Naive thymus-derived CD4-positive, alpha-beta T cell (primary cell): ENCODE data around the gene SERP2. TPM values are rescaled to one million over a fixed set of nuclear protein-coding genes. Genes with fewer than 3 reads are reported as not detected.

Source experiments
- ATAC-seq: fragments of 150-1000 bp; cut with Tn5 transposase; 2 replicates; pipeline ENCODE4 v1.10.0; 2021; ENCODE audit warnings: mild to moderate bottlenecking, moderate library complexity
- CTCF ChIA-PET: fragments of 350-600 bp; sonication (Branson Sonifier 250); formaldehyde crosslinking; loops from one replicate; lab custom pipeline; 2021; ENCODE audit warnings: antibody characterized with exemption; lab: Charles Lee
- POLR2A ChIA-PET: fragments of 350-600 bp; sonication (Branson Sonifier 250); formaldehyde crosslinking; loops from one replicate; lab custom pipeline; 2021; ENCODE audit warnings: antibody characterized with exemption, inconsistent platforms; lab: Charles Lee
- DNase-seq, 9 donors: peaks; one replicate each; pipeline versions ENCODE4 v3.0.0 to v3.0.0-alpha.2; 2020 to 2022; ENCODE audit warnings: mixed read lengths in 1 of 9
- H3K27ac ChIP-seq: one replicate; pipeline ENCODE4 v1.7.0; 2013; ENCODE audit warnings: mild to moderate bottlenecking, low read depth, low read length, moderate library complexity
- H3K27me3 ChIP-seq, 2 donors: one replicate each; pipeline ENCODE4 v1.7.0; 2013; ENCODE audit warnings: low read length in 2 of 2, mild to moderate bottlenecking in 2 of 2, moderate library complexity in 2 of 2; ENCODE audit not compliant: control insufficient read depth in 2 of 2, insufficient read depth in 2 of 2
- H3K36me3 ChIP-seq, 3 experiments: 1 replicate in 2 of 3; 2 replicates in 1 of 3; pipeline ENCODE4 v1.7.0; 2013; ENCODE audit warnings: low read length in 3 of 3, mild to moderate bottlenecking in 3 of 3, moderate library complexity in 1 of 3; ENCODE audit not compliant: insufficient read depth in 3 of 3, control insufficient read depth in 2 of 3
- H3K4me1 ChIP-seq, 2 donors: one replicate each; pipeline ENCODE4 v1.7.0; 2013; ENCODE audit warnings: low read length in 2 of 2, mild to moderate bottlenecking in 2 of 2, moderate library complexity in 1 of 2; ENCODE audit not compliant: control insufficient read depth in 2 of 2, insufficient read depth in 2 of 2
- H3K4me3 ChIP-seq: 2 replicates; pipeline ENCODE4 v1.7.0; 2013; ENCODE audit warnings: mild to moderate bottlenecking, low read length
- H3K9me3 ChIP-seq, 3 experiments: 1 replicate in 2 of 3; 2 replicates in 1 of 3; pipeline ENCODE4 v1.7.0; 2013; ENCODE audit warnings: low read length in 3 of 3; ENCODE audit not compliant: control insufficient read depth in 2 of 3
- H3K27ac Mint-ChIP-seq, 9 donors: one replicate each; pipeline ENCODE4 v1.8.0; 2020 to 2022; ENCODE audit warnings: mixed read lengths in 9 of 9, mild to moderate bottlenecking in 8 of 9, moderate library complexity in 5 of 9, inconsistent platforms in 2 of 9
- H3K27me3 Mint-ChIP-seq, 5 donors: one replicate each; pipeline ENCODE4 v1.8.0; 2021 to 2022; ENCODE audit warnings: mixed read lengths in 5 of 5, mild to moderate bottlenecking in 1 of 5
- H3K36me3 Mint-ChIP-seq, 5 donors: one replicate each; pipeline ENCODE4 v1.8.0; 2020 to 2022; ENCODE audit warnings: mixed read lengths in 5 of 5, mild to moderate bottlenecking in 3 of 5, inconsistent platforms in 1 of 5
- H3K4me1 Mint-ChIP-seq, 7 donors: one replicate each; pipeline ENCODE4 v1.8.0; 2020 to 2022; ENCODE audit warnings: mixed read lengths in 7 of 7, mild to moderate bottlenecking in 3 of 7, inconsistent platforms in 1 of 7
- H3K4me3 Mint-ChIP-seq, 10 donors: one replicate each; pipeline ENCODE4 v1.8.0; 2020 to 2022; ENCODE audit warnings: mild to moderate bottlenecking in 10 of 10, mixed read lengths in 10 of 10, moderate library complexity in 6 of 10, inconsistent platforms in 2 of 10
- H3K9me3 Mint-ChIP-seq, 11 donors: one replicate each; pipeline ENCODE4 v1.8.0; 2020 to 2022; ENCODE audit warnings: mixed read lengths in 11 of 11, mild to moderate bottlenecking in 4 of 11, inconsistent platforms in 1 of 11, moderate library complexity in 1 of 11
- intact Hi-C, 2 donors: fragments of 100-400 bp; cut with micrococcal nuclease; formaldehyde crosslinking; loops; one replicate each; pipeline ENCODE4 v1.15.1; 2023
- polyA plus RNA-seq, 2 donors: library from polyadenylated mRNA; unstranded; fragments of 300-500 nt; fragmentation: Illumina TruSeq; gene quantifications; one replicate each; pipeline ENCODE4 v1.2.3, GENCODE V29; 2021
- total RNA-seq, 6 experiments: library from RNA in 5 of 6; stranded (reverse) in 5 of 6; gene quantifications; 1 replicate in 5 of 6; 2 replicates in 1 of 6; pipeline ENCODE4 v1.2.3 and lab custom pipeline; 2021 to 2026

Gene SERP2
- total and polyA plus RNA-seq, 7 experiments from 2014 or later = 0.37 to 0.93 (median 0.58) TPM; not detected in 4

DNA sequence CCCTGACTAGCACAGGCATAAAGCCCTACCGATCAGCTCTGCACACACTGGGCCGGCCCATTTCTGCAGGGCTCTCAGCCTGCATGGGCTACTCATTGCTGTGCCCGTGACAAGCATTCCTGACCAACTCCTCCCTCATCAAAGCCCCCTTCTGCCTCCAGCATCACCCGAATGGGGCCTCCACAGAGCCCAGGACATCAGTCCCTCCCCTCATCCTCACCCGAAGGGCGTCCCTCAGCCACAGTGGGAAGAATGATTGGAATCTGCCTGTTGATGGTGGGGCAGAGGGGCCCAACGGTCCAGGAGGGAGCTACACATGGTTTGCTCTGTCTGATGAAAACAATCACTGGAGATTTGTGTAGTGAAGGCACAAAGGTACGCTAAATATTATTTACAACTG lies 43.8 kb downstream of the SERP2 start:
- ATAC-seq = no peak
- H3K4me1 ChIP-seq = no peaks in the 10 kb centered on the region
- Mint-ChIP-seq H3K4me1 (peaks cover 0 to 6% (median 0%) of the 10 kb centered on the region in 7 donors), H3K36me3 (peaks cover 0 to 3% (median 0%) of the 10 kb centered on the region in 5 donors), H3K27me3 (peaks cover 3 to 19% (median 4%) of the 10 kb centered on the region in 5 donors), H3K27ac (no peak overlapping the region), H3K9me3 (no peaks in the 10 kb centered on the region), H3K4me3 (no peak overlapping the region)
- H3K9me3 ChIP-seq = no peaks in the 10 kb centered on the region
- H3K36me3 ChIP-seq = no peaks in the 10 kb centered on the region
- H3K27ac ChIP-seq = no peak overlapping the region
- DNase-seq = no peak
- intact Hi-C loops = no loop called here
- no peak overlapping the region for H3K4me3 ChIP-seq
- ChIA-PET CTCF (no interaction called here), POLR2A (interaction anchor here (0.6 kb wide), 1 partner anchor 428 kb away, joined by 4 read pairs; no protein-coding TSS in a partner anchor)
- H3K27me3 ChIP-seq = no peaks in the 10 kb centered on the region

DNA sequence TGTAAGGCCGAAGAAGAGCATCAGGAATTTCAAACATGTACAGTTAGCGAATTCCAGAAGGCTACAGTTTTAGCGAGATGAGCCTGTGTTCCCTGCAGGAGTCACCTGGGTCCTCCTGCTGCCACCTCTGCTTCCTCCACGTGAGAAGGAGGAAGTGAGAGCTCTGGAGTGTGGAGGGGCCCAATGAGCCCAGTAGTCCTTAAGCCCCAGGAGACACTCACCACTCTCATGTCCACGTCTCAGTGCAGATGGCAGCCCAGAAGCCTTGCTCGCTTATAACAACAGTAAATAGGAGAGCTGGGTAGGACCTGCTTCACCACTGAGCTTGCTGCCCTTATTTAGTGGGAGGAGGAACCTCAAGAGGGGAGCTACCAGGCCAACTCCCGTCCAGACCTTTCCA lies 44.3 kb downstream of the SERP2 start:
- H3K4me1 Mint-ChIP-seq = peaks cover 0 to 3% (median 0%) of the 10 kb centered on the region in 7 donors
- Histone ChIP-seq H3K4me3 (no peak overlapping the region), H3K27ac (no peak overlapping the region), H3K9me3 (no peaks in the 10 kb centered on the region), H3K4me1 (no peaks in the 10 kb centered on the region), H3K36me3 (no peaks in the 10 kb centered on the region), H3K27me3 (no peaks in the 10 kb centered on the region)
- DNase-seq (no peak), ATAC-seq (no peak)
- ChIA-PET POLR2A (interaction anchor here (0.6 kb wide), 1 partner anchor 428 kb away, joined by 4 read pairs; no protein-coding TSS in a partner anchor), CTCF (no interaction called here)
- H3K27me3 Mint-ChIP-seq = peaks cover 3 to 23% (median 8%) of the 10 kb centered on the region in 5 donors
- no peak overlapping the region for H3K27ac Mint-ChIP-seq
- H3K9me3 Mint-ChIP-seq = no peaks in the 10 kb centered on the region
- intact Hi-C loops = no loop called here
- no peak overlapping the region for H3K4me3 Mint-ChIP-seq
- peaks cover 0 to 3% (median 0%) of the 10 kb centered on the region in 5 donors for H3K36me3 Mint-ChIP-seq

DNA sequence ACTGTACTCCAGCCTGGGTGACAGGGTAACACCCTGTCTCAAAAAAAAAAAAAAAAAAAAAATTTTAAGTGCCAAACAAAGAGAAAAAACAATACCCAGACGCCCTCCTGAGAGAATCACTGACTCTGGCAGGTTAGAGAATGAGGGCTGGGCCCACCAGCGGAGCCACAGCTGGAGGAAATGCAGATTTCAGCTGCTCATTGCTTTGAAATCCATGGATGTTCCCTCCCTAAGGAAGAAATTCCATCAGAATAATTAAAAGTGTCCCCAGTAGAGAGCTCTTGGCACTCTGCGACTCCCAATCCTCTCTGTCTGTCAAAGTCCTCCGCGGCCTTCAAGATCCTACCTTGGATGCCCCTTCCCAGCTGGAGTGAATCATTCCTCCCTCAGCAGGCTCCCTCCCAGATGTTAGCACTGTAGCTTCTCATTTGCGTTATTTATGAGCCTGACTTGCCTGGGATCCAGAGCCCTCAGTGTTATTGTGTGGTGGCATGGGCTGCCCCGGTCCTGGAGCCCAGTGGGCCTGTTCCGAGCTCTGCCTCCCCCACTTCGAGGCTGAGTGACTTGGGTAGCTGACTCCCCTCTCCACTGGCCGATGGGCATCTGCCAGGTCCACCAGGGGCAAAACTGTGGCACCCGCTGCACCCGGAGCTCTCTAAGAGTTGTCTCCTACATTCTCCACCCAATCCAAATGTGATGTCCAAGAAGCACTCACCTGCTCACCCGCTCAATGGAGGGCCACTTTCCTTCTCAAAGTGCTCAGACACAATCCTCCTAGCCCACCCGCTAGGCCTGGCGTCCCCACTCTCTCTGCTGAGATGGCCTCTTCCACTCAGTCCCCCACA lies 47.0 kb downstream of the SERP2 start:
- Histone ChIP-seq H3K4me3 (no peak overlapping the region), H3K27me3 (no peaks in the 10 kb centered on the region), H3K9me3 (no peaks in the 10 kb centered on the region), H3K4me1 (no peaks in the 10 kb centered on the region), H3K36me3 (no peaks in the 10 kb centered on the region), H3K27ac (no peak overlapping the region)
- DNase-seq = no peak
- H3K36me3 Mint-ChIP-seq = peaks cover 0 to 3% (median 0%) of the 10 kb centered on the region in 5 donors
- CTCF ChIA-PET = interaction anchor here (0.7 kb wide), 1 partner anchor 43 kb away, joined by 4 read pairs; no protein-coding TSS in a partner anchor
- intact Hi-C loops = no loop called here
- ATAC-seq = no peak
- H3K27me3 Mint-ChIP-seq = peaks cover 12 to 38% (median 23%) of the 10 kb centered on the region in 5 donors
- POLR2A ChIA-PET = no interaction called here
- peaks cover 0 to 1% (median 0%) of the 10 kb centered on the region in 7 donors for H3K4me1 Mint-ChIP-seq
- H3K9me3 Mint-ChIP-seq = no peaks in the 10 kb centered on the region
- no peak overlapping the region for H3K4me3 Mint-ChIP-seq
- H3K27ac Mint-ChIP-seq = no peak overlapping the region

DNA sequence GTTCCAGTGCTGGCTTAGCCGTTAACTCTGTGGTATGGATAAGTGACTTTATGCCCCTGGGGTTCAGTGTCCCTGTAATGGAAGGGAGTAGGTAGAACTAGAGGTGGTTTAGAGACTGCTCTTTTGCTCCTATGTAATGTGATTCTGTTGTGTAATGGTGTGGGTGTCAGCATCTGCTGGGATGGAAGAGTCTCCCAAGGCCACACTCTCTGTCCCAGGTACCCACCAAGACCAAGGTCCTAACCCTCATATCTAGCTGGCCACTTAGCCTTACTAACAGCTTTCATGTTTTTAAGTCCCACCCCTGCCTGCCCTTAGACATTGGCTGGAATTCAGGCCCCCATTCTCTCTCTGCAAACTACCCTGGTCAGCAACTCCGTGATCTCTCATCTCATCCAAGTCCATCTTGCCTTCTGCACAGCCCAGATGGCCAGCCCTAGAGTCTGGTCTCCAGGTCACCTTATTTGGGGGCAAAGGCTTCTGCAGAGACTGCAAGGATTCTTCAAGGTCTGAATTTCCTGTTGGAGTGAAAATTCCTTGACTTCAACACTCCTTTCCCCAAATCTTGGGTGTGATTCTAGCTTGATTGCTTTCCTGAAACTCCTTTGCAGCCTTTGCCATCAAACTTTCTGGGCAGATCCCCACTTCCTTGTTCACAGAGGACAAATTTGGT lies 48.4 kb downstream of the SERP2 start:
- Histone ChIP-seq H3K4me1 (no peaks in the 10 kb centered on the region), H3K36me3 (no peaks in the 10 kb centered on the region), H3K9me3 (no peaks in the 10 kb centered on the region), H3K27ac (no peak overlapping the region), H3K27me3 (no peaks in the 10 kb centered on the region), H3K4me3 (no peak overlapping the region)
- Mint-ChIP-seq H3K27me3 (peaks cover 16 to 32% (median 23%) of the 10 kb centered on the region in 5 donors), H3K4me1 (peaks cover 0 to 1% (median 0%) of the 10 kb centered on the region in 7 donors), H3K4me3 (no peak overlapping the region), H3K36me3 (no peaks in the 10 kb centered on the region), H3K9me3 (no peaks in the 10 kb centered on the region), H3K27ac (no peak overlapping the region)
- DNase-seq (no peak), ATAC-seq (no peak)
- intact Hi-C loops = no loop called here
- CTCF ChIA-PET = no interaction called here
- POLR2A ChIA-PET = no interaction called here

DNA sequence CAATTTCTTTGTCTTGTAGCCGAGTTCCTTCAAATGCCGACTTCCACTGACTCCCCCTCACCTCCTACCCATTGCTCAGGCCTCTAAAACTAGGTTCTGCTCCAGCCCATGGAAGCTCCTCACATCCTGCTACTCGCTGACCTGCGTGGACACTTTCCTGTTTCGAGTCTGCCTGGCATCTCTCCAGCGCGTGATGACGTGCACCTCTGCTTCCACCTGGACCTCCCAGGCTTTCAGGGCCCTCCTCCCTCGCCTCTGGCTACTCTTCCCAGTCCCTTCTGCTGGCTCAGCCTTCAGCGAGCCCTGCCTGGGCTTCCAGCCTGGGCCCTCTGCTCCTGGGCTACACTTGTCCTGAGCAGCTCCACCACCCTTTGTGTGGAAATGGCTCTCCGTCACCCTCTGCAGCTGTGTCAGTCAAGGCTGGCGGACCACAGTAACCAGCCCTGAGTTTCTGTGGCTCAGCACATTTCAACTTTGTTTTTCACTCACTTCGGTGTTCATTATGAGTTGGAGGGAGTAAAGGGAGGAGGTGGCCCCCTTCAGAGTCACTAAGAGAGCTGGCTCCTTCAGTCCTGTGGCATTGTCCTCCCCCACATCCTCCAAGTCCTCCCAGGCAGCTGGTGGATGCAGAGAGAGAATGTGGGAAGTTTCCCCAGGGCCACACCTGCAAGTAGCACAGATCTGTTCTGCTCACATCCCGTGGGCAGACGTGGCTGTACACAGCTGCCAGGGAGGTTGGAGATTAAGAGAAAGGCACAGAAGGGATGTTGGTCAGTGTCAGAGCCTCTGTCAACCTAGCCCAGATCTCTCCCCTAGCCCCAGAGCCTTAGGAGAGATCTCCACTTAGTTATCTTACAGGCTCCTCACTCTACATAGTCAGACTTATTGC lies 49.4 kb downstream of the SERP2 start:
- Mint-ChIP-seq H3K4me1 (peaks cover 0 to 1% (median 0%) of the 10 kb centered on the region in 7 donors), H3K9me3 (no peaks in the 10 kb centered on the region), H3K4me3 (no peak overlapping the region), H3K27ac (no peak overlapping the region), H3K27me3 (peaks cover 16 to 32% (median 23%) of the 10 kb centered on the region in 5 donors), H3K36me3 (no peaks in the 10 kb centered on the region)
- Histone ChIP-seq H3K27me3 (no peaks in the 10 kb centered on the region), H3K4me1 (no peaks in the 10 kb centered on the region), H3K9me3 (no peaks in the 10 kb centered on the region), H3K27ac (no peak overlapping the region), H3K4me3 (no peak overlapping the region), H3K36me3 (no peaks in the 10 kb centered on the region)
- DNase-seq (no peak), ATAC-seq (no peak)
- CTCF ChIA-PET = no interaction called here
- intact Hi-C loops = no loop called here
- POLR2A ChIA-PET = no interaction called here

DNA sequence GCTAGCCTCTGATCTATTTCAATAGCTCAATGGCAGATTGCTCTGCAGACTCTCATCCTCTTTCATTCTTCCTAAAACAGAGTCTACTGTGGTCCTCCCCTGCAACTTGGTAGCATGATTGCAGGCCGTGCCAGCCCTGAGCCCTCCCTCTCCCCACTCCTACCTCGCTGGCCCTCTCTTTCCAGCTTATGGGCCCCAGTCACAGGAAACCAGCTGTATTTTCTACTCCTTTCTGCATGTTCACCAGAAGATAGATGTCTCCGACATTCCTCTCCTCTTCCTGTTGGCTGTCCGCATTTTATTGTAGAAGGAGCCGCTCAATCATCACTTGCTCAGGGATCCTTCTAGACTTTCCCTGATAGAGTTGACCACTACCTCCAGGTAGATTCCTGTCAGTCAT lies 50.2 kb downstream of the SERP2 start:
- POLR2A ChIA-PET = no interaction called here

More for the DNA sequence above, 50.2 kb downstream of the SERP2 start:
- no peaks in the 10 kb centered on the region for H3K9me3 Mint-ChIP-seq
- no peaks in the 10 kb centered on the region for H3K36me3 Mint-ChIP-seq
- Histone ChIP-seq H3K9me3 (no peaks in the 10 kb centered on the region), H3K27ac (no peak overlapping the region), H3K4me3 (no peak overlapping the region), H3K4me1 (no peaks in the 10 kb centered on the region), H3K27me3 (no peaks in the 10 kb centered on the region), H3K36me3 (no peaks in the 10 kb centered on the region)
- peaks cover 16 to 32% (median 23%) of the 10 kb centered on the region in 5 donors for H3K27me3 Mint-ChIP-seq
- H3K27ac Mint-ChIP-seq = no peak overlapping the region
- intact Hi-C loops = no loop called here
- ATAC-seq (no peak), DNase-seq (no peak)
- CTCF ChIA-PET = no interaction called here
- H3K4me3 Mint-ChIP-seq = no peak overlapping the region
- peaks cover 0 to 1% (median 0%) of the 10 kb centered on the region in 7 donors for H3K4me1 Mint-ChIP-seq
